ENCODE data around the gene ZNF423.

- TF ChIP-seq ZC3H11A (IDR thresholded peaks at IDR 0.05; ENCODE audit: low read depth, low read length) (no peak), ZBTB17 (CRISPR knock-in tag; IDR thresholded peaks at IDR 0.05) (no peak), EZH2 (IDR thresholded peaks at IDR 0.05; ENCODE audit: borderline replicate concordance, low read depth, low read length) (no peak), NKRF (IDR thresholded peaks at IDR 0.05; ENCODE audit: borderline replicate concordance) (no peak), ZBTB33 (CRISPR knock-in tag; IDR thresholded peaks at IDR 0.05) (no peak)
Observed at GRCh38 chr16:49671333-49671732, 184.6 kb downstream of the ZNF423 start.
